Smooth muscle cell (in vitro differentiated cells): Measurements from ENCODE around the gene TCF20. TPM values are rescaled to one million over a fixed set of nuclear protein-coding genes. Genes with fewer than 3 reads are reported as not detected.

Experiments used
- DNase-seq: peaks from one replicate; lab custom pipeline; 2025; ENCODE audit not compliant: unreplicated experiment; lab: John Stamatoyannopoulos, UW
- H2AFZ ChIP-seq: fragments of 200-600 bp; sonication (generic); 2 replicates; pipeline ENCODE4 v1.6.0; 2016; ENCODE audit warnings: antibody characterized with exemption, low read depth, mild to moderate bottlenecking
- H3F3A ChIP-seq: fragments of 200-600 bp; sonication (generic); 2 replicates; pipeline ENCODE4 v1.6.0; 2017; ENCODE audit warnings: antibody characterized with exemption, low read depth
- H3K27ac ChIP-seq: fragments of 200-600 bp; sonication (generic); 2 replicates; pipeline ENCODE4 v1.5.1; 2016; ENCODE audit warnings: low read depth, mild to moderate bottlenecking
- H3K27me3 ChIP-seq: fragments of 200-600 bp; sonication (generic); 2 replicates; pipeline ENCODE4 v1.6.1; 2016; ENCODE audit warnings: low read depth, mild to moderate bottlenecking
- H3K36me3 ChIP-seq: fragments of 200-600 bp; sonication (generic); 2 replicates; pipeline ENCODE4 v1.5.1; 2016; ENCODE audit warnings: low read depth
- H3K4me1 ChIP-seq: fragments of 200-600 bp; sonication (generic); 2 replicates; pipeline ENCODE4 v1.5.1; 2016; ENCODE audit warnings: low read depth
- H3K4me2 ChIP-seq: fragments of 200-600 bp; sonication (generic); 2 replicates; pipeline ENCODE4 v1.6.0; 2016; ENCODE audit warnings: mild to moderate bottlenecking
- H3K4me3 ChIP-seq: fragments of 200-600 bp; sonication (generic); 2 replicates; pipeline ENCODE4 v1.5.1; 2016; ENCODE audit warnings: mild to moderate bottlenecking
- H3K79me2 ChIP-seq: fragments of 200-600 bp; sonication (generic); 2 replicates; pipeline ENCODE4 v1.6.0; 2016; ENCODE audit warnings: low read depth, mild to moderate bottlenecking
- H3K9ac ChIP-seq: fragments of 200-600 bp; sonication (generic); 2 replicates; pipeline ENCODE4 v1.6.0; 2016; ENCODE audit warnings: low read depth
- H3K9me3 ChIP-seq: fragments of 200-600 bp; sonication (generic); replicated peaks from 2 replicates; pipeline ENCODE4 v1.5.1; 2016; ENCODE audit warnings: low read depth
- H4K20me1 ChIP-seq: fragments of 200-600 bp; sonication (generic); 2 replicates; pipeline ENCODE4 v1.6.0; 2016; ENCODE audit warnings: low read depth
- WGBS: methylation state at CpG from one replicate; pipeline ENCODE4 v1.1.7; 2016; ENCODE audit warnings: low lambda C conversion rate; 5-methylcytosine and 5-hydroxymethylcytosine counted together
- polyA plus RNA-seq: library from polyadenylated mRNA; unstranded; fragments of >200 nt; fragmentation: Nextera tagmentation; extraction: Ambion mirVana; gene quantifications from 2 replicates; pipeline ENCODE4 v1.2.1, GENCODE V29; 2016
- total RNA-seq: library from RNA; depleted of rRNA; stranded (reverse); fragments of >200 nt; gene quantifications from 2 replicates; pipeline ENCODE4 v1.2.3, GENCODE V29; 2014
- TF ChIP-seq, protein P1 (sequence below): fragments of 200-600 bp; sonication (generic); IDR thresholded peaks from 2 replicates; pipeline ENCODE4 v1.5.1; 2017; ENCODE audit warnings: borderline replicate concordance, mild to moderate bottlenecking, antibody characterized with exemption; ENCODE audit not compliant: insufficient read depth, poor library complexity, severe bottlenecking

TCF20 gene
- total and polyA plus RNA-seq, 2 experiments from 2014 or later: 3.7 to 23.3 TPM

DNA sequence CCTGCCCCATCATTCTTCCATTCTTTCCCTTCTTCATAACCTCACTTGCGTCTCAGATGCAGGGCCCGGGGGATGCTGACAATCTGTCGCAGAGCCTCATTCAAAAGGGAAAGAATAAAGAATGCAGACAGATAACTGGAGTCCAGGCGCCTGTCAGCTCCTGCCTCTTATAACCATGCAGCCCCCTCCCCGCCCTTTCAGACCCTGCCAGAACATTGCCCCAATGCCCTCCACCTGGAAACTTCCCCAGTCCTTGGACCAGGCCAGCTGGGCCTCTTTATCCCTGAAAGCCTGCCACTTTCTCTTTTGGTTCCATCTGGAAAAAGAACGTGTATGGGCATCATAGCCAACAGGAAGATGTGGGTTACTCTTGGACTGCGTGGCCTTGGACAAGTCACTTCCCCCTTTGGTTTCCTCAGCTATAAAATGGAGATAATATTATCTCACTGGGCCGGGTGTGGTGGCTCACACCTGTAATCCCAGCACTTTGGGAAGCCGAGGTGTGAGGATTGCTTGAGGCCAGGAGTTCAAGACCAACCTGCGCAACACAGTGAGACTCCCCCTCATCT is 2.1 kb upstream of the TCF20 start:
- Histone ChIP-seq H3F3A (peaks cover 4% of the 10 kb centered on the region), H3K4me3 (no peak overlapping the region), H3K79me2 (peaks cover 24% of the 10 kb centered on the region), H3K9ac (no peak overlapping the region), H3K27me3 (no peaks in the 10 kb centered on the region), H3K4me2 (no peak overlapping the region), H3K36me3 (no peaks in the 10 kb centered on the region), H3K4me1 (peaks cover 30% of the 10 kb centered on the region), H3K9me3 (no peaks in the 10 kb centered on the region), H3K27ac (no peak overlapping the region), H4K20me1 (peaks cover 27% of the 10 kb centered on the region), H2AFZ (no peak overlapping the region)
- no peak for DNase-seq
- 94% methylated on average over 10 of the region's 10 CpGs for WGBS
- TF ChIP-seq, protein P1, sequence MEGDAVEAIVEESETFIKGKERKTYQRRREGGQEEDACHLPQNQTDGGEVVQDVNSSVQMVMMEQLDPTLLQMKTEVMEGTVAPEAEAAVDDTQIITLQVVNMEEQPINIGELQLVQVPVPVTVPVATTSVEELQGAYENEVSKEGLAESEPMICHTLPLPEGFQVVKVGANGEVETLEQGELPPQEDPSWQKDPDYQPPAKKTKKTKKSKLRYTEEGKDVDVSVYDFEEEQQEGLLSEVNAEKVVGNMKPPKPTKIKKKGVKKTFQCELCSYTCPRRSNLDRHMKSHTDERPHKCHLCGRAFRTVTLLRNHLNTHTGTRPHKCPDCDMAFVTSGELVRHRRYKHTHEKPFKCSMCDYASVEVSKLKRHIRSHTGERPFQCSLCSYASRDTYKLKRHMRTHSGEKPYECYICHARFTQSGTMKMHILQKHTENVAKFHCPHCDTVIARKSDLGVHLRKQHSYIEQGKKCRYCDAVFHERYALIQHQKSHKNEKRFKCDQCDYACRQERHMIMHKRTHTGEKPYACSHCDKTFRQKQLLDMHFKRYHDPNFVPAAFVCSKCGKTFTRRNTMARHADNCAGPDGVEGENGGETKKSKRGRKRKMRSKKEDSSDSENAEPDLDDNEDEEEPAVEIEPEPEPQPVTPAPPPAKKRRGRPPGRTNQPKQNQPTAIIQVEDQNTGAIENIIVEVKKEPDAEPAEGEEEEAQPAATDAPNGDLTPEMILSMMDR: no peak

DNA sequence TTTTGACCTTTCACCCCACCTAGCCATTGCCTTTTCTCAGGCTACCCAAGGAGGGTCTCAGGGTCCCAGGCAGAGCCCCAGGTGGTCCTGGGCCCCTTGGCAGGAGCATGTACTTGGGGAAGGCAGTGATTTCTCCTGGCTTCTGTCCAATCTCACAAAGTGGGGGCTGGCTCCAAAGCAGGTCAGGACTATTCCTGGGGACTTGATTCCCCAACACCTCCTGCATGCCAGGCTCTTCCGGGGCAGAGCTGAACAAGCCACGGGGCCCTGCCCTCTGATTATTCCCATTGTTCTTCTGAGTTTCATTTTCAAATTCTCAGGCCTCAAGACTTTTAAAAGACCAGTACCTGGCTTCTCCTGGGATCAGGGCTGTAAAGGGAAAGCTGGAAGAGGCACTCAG is 1.5 kb upstream of the TCF20 start:
- DNase-seq: no peak
- H3K27me3 ChIP-seq: no peaks in the 10 kb centered on the region
- H3K4me1 ChIP-seq: peaks cover 30% of the 10 kb centered on the region
- H3K9ac ChIP-seq: no peak overlapping the region
- H3F3A ChIP-seq: peaks cover 4% of the 10 kb centered on the region
- peaks cover 33% of the 10 kb centered on the region for H4K20me1 ChIP-seq
- no peak overlapping the region for H3K4me2 ChIP-seq
- H2AFZ ChIP-seq: no peak overlapping the region
- no peak overlapping the region for H3K4me3 ChIP-seq
- TF ChIP-seq, protein P1: no peak
- 100% methylated on average over 2 of the region's 2 CpGs for WGBS
- H3K27ac ChIP-seq: no peak overlapping the region
- H3K9me3 ChIP-seq: no peaks in the 10 kb centered on the region
- H3K36me3 ChIP-seq: no peaks in the 10 kb centered on the region
- peaks cover 30% of the 10 kb centered on the region for H3K79me2 ChIP-seq

DNA sequence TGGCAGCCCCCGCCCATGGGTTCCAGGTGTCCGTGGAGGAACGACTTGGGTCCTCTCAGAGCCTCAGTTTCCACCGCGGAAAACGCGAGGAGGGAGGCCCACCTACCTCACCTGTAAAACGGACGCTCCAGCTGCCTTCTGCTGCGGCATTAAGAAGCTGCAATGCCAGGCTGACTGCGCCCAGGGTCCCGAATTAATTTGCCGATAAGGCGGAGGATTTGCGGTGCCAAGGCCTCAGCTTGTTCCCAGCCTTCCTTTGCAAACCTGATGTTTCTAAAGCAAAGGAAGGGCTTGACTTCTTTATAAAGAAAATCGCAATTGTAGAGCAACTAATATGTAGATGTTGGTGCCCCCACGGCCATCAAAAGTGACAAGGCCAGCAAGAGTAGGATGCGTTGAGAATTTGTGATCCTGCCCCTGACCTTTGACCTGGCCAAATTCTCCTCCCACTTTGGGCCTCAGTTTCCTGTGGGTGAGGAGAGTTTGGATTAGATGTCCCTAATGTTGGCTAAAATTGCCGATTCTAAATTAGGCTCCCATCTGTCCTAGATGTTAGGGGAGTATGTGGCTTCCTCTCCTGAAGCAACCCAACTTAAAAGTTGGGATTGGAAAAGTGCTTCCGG is 849 bp upstream of the TCF20 start:
- Histone ChIP-seq H3K79me2 (peaks cover 36% of the 10 kb centered on the region), H4K20me1 (peaks cover 39% of the 10 kb centered on the region), H3K36me3 (no peaks in the 10 kb centered on the region), H3K9ac (no peak overlapping the region), H3K27ac (no peak overlapping the region), H3F3A (peaks cover 4% of the 10 kb centered on the region), H3K4me1 (peaks cover 24% of the 10 kb centered on the region), H3K27me3 (no peaks in the 10 kb centered on the region), H3K4me2 (peak overlapping the region; percentile 82), H2AFZ (peak overlapping the region; percentile 82), H3K4me3 (peak overlapping the region; percentile 89), H3K9me3 (no peaks in the 10 kb centered on the region)
- WGBS: 86% methylated on average over 20 of the region's 20 CpGs
- TF ChIP-seq, protein P1: no peak
- DNase-seq: no peak

DNA sequence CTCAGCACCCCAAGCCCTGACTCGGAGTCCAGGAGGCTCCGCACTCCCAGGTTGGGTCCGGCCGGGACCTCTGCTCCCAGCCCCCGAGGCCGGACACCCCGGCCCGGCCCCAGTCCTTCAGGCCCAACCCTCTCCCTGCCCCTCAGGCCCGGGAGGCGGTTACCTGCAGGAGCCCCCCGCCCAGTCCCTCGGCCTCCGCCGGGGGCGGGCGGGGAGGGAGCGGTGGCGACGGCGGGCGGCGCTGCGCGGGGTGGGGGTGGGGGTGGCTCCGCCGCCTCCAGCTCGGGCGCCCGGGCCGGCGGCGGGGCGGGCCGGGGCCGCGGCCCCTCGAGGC is 310 bp downstream of the TCF20 start:
- Histone ChIP-seq H3K9ac (peak overlapping the region; percentile 76), H3K27ac (peak overlapping the region; percentile 30), H3F3A (peaks cover 4% of the 10 kb centered on the region), H3K4me3 (peak overlapping the region; percentile 89), H3K4me1 (peaks cover 17% of the 10 kb centered on the region), H4K20me1 (peaks cover 50% of the 10 kb centered on the region), H3K79me2 (peaks cover 48% of the 10 kb centered on the region), H3K9me3 (no peaks in the 10 kb centered on the region), H3K27me3 (no peaks in the 10 kb centered on the region), H3K36me3 (no peaks in the 10 kb centered on the region), H3K4me2 (peak overlapping the region; percentile 95), H2AFZ (peak overlapping the region; percentile 62)
- 0% methylated on average over 2 of the region's 37 CpGs for WGBS
- DNase-seq: no peak
- TF ChIP-seq, protein P1: no peak
